NCI-H1694 (cell line): ENCODE data around the gene UPK3BL2.
"Not testable (repeated sequence)": the region's sequence is repeated elsewhere in the genome, so short reads cannot be mapped to it uniquely, and the experiment has no call there.

Experiments used
- DNase-seq: peaks from one replicate; lab custom pipeline; 2025; lab: John Stamatoyannopoulos, UW

The UPK3BL2 gene, protein sequence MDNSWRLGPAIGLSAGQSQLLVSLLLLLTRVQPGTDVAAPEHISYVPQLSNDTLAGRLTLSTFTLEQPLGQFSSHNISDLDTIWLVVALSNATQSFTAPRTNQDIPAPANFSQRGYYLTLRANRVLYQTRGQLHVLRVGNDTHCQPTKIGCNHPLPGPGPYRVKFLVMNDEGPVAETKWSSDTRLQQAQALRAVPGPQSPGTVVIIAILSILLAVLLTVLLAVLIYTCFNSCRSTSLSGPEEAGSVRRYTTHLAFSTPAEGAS

DNA sequence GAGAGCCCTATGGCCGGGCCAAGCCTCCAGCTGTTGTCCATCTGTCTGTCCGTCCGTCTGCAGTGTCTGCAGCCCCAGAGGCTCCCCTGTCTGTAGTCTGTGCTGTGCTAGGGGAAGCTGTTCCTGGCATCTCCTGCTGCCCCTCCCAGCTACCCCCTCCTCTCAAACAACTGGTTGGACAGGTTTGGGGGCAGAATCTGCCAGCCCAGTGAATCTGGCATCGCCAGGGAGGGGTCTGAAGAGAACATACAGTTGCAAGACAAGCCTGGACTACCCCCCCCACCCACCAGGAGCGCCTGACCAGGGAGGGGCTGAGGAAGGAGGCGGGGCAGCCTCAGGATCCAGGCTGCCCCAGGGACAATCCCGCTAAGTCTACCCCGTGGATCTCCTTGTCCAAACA is at the start of gene UPK3BL2:
UPK3BL2 (minus strand) TSS at position 101 of the 400 bp plus-strand sequence; CDS start at position 41, 60 bp downstream.
- not testable (repeated sequence) for DNase-seq

DNA sequence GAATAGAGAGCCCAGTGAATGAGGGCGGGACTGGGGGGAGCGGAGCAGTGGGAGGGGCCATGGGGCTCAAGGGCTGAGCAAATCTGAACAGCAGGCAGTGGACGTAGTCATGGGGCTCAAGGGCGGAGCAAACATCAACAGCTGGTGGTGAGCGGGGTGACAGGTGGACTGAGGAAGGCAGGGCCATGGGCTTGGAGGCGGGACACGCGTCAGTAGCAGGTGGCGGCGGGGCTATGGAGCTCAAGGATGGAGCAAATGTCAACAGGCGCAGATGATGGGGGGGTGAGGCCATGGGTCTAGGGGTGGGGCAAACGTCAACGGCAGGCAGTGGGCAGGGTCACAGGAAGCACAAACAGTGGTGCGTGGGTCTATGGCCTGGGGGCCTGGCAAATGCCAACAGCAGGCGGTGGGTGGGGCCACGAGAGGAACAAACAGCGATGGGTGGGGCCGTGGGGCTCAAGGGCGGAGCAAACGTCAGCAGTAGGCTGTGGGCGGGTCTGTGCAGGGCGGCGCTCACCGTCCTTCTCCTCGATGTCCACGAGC is 49.1 kb upstream of the UPK3BL2 start:
- not testable (repeated sequence) for DNase-seq

DNA sequence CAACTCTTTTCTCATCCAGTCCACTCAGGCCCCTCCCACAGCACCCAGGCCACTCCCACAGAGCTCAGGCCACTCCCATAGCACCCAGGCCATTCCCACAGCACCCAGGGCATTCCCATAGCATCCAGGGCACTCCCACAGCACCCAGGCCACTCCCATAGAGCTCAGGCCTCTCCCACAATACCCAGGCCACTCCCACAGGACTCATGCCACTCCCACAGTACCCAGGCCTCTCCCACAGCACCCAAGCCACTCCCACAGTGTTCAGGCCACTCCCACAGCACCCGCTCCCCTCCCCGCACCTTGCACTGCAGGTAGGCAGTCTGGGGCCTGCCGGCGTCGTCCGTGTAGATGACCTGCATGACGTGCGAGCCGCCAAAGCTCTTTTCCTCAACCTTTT is 46.4 kb upstream of the UPK3BL2 start:
- not testable (repeated sequence) for DNase-seq

DNA sequence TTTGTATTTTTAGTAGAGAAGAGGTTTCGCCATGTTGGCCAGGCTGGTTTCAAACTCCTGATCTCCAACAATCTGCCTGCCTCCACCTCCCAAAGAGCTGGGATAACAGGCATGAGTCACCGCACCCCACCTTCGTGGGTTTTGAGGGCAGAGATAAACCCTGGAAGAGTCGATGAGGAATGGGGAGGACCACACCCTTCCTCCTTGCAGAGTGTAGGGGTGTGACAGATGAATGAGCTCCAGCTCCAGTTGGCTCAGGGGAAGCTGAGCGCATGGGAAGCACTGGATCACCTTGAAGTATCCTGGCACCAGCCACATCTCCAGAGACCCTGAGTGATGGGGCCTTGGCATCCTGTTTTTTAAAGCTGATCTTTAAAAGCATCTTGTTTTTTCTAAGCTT is 40.0 kb upstream of the UPK3BL2 start:
- not testable (repeated sequence) for DNase-seq

DNA sequence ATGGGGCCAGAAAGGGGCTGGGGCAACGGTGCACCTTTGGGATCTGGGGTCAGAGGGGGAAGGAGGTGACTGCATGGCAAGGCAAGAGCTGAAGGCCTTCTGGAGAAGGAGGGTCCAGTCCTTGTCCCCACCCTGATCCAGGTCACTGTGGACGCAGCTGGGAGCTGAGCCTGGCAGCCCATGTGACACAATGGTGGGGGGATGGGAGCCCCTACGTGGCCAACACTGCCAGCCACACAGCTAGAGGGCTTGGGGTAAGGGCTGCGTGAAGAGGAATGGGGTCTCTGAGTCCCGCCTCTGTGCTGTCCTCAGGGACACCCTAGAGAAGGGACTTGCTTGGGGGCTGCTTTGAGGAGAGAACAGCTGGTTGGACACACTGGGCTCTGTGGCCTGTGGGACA is 38.2 kb upstream of the UPK3BL2 start:
- not testable (repeated sequence) for DNase-seq

DNA sequence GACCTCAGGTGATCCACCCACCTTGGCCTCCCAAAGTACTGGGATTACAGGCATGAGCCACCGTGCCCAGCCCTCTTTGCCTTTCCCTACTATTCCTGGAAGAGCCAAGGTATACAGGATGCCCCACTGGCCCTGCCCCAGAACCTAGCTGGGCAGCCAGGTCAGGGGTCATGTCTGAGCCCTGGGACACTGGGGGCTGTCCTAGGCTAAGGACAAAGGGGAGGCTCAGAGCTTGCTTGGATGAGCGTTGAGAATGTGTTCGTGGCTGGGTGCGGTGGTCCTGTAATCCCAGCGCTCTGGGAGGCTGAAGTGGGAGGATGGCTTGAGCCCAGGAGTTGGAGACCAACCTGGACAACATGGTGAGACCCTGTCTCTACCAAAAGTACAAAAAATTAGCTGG is 35.0 kb upstream of the UPK3BL2 start:
- not testable (repeated sequence) for DNase-seq

DNA sequence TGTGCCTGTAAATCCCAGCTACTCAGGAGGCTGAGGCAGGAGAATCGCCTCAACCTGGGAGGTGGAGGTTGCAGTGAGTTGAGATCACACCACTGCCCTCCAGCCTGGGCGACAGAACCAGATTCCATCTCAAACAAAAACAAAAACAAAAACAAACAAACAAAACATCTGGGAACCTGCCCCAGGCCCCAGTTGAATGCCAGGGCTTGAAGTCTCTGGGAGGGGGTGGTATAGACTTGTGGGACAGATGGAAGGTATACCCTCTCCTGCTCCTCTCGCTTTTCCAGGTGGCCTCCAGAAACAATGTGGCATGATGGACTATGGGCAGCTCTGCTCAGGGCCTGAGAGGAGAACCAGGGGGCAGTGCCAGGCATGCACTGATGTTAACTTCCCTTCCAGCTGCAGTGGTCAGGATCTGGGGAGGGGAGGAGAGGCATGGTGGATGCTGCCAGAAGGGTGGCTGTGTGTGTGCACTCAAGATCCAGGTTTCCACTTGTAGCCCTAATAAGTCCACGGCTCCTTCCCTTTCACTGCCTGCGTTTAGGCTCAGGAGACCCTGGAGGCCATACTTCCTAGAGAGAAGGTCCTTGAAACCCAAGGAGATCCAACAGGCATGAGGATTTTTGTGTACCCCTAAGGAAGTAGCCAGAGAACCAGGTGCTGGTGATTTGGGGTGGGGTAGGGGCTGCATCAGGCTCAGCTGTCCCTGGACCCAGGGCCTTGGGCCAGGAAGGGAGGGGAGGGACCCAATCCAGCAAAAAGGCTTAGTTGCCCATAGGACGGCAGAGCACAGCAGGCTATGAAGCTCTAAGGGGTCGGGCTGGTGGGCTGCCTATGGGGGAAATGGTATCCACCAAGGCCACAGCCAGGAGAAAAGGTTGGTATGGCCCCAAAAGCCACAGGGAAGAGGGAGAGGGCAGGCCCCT is 34.1 kb upstream of the UPK3BL2 start:
- DNase-seq = not testable (repeated sequence)

DNA sequence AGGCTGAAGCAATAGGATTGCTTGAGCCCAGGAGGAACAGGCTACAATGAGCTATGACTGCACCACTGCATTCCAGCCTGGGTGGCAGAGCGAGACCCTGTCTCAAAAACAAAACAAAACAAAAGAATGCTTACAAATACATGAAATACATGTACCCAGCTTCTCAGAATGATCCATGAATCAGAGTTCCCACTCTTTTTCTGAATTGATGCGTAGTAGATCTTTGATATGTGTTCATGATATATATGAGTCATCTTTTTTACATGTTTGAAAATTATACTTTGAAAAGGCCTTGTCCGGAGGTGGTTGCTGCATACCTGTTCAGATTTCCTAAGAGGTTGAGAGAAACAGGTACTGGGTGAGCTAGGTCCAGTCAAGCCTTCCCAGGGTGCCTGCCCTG is 32.9 kb upstream of the UPK3BL2 start:
- DNase-seq = not testable (repeated sequence)

DNA sequence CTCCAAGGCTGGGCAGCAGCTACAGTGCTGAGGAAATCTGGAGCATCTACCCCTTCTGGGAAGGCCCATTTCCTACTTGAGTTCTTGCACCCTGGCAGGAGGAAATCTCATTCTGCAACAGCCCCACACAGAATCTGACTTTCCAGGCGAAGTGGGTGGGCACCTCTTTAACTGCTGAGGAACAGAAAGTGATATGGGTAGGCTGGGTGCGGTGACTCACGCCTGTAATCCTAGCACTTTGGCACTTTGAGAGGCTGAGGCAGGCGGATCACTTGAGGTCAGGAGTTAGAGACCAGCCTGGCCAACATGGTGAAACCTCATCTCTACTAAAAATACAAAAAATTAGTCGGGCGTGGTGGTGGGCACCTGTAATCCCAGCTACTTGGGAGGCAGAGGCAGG is 31.1 kb upstream of the UPK3BL2 start:
- not testable (repeated sequence) for DNase-seq

DNA sequence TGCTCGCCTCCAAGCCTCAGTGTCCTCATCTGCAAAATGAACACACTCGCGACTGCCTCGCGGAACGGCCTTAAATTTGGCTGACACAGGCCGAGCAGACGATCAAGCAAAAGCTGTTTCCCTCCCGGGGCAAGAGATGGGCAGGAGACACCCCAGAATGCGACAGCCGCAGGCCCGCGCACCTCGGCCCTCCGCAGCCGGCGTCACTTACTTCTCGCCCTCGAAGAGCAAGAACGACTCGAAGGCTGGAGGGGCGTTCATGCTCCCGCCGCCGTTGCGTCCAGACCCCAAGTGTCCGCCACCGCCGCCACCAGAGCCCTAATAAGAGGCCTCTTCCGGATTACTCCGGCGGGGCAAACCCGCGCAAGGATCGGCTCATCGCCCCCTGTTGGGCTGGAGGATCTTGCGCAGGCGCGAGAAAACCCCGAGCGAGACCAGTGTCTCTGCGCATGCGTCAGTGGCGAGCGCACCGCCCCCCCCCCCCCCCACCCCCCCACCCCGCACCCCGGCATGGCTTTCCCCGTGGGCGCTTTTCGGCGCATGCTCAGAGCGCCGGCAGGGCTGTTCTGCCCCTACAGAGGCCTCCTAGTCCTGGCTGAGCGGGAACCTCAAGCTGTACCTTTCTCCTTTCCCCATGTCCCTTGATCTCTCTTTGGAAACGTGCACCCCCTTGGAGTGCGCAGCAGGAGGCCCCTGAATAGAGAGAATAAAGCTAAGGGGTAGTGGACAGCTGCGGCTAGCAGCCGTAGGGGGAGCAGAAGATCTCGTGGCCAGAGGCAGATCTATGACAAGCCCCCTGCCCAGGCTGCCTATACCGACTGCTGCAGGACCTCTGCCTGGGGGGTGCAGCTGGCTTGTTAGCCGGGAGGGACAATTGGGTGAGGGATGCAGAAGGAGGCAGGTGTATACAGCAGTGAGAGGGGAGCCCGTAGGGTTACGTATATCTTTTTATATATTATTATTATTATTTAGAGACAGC is 29.1 kb upstream of the UPK3BL2 start, which contains the start of gene POLR2J3:
POLR2J3 (minus strand) TSS at position 323 of the 979 bp plus-strand sequence; CDS start at position 261, 62 bp downstream.
- not testable (repeated sequence) for DNase-seq

DNA sequence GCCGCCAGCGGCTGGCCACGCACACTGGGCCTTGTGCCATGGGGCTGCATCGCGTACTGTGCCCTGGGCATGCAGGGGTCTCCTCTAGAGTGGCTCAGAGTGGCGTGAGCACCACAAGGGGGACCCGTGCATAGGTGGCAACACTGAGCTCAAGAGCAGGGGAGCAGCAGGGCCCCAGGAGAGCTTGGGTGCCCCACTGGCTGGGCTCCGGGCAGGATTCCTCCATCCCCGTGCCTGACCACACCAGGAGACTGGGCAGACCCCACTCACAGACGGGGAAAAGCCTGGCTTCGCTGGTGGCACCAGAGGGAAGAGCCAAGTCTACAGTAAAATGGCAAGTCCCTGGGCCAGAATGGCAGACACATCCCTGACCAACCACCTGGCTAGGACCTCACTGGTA is 25.1 kb upstream of the UPK3BL2 start:
- not testable (repeated sequence) for DNase-seq

DNA sequence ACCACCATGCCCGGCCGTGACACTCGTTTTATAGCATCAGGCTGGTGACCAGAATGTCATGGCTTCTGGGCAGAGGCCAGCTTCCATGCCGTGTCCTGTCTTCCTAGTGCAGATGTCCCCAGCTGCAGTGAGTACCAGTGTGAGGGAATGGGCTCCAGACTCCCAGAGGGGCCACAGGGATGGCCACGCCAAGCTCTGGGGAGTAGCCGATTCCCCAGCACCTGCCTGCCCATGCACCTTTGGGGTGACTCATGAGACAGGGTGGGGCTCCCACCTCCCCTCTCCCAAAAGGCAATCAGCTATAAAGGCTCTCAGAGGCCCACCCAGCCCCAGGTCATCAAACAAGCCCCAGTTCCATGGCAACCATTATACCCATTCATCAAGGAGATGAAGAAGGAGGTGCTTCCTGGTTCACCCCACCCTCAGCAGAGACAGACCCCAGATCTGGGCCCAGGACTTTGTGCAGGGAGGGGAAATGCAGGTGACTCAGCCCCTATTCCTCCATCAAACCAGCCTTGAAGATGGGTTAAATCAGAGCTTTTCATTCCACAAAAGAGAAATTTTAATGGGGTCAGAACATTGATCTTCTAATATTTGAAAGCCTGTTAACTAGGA is 7.4 kb upstream of the UPK3BL2 start, which contains the start of gene SPDYE2:
SPDYE2 (plus strand) TSS at position 419 of the 615 bp plus-strand sequence. CDS start 2,030 bp downstream, outside the sequence.
- not testable (repeated sequence) for DNase-seq

DNA sequence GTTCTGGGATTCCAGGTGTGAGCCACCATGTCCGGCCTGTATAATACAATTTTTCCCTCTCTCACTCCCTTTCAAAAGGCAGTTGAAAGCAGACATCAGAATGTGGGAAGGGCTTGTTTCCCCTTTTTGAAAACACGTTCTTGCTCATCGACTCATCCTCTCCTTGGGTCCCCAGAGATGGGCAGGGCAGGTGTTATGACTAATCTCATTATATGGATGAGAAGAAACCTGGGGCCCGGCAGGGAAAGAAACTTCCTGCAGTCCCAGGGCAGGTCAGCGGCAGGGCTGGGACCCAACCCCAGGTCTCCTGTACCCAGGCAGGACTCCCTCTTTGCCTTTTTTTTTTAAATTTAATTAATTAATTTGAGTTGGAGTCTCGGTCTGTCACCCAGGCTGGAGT is 2.9 kb upstream of the UPK3BL2 start:
- not testable (repeated sequence) for DNase-seq

DNA sequence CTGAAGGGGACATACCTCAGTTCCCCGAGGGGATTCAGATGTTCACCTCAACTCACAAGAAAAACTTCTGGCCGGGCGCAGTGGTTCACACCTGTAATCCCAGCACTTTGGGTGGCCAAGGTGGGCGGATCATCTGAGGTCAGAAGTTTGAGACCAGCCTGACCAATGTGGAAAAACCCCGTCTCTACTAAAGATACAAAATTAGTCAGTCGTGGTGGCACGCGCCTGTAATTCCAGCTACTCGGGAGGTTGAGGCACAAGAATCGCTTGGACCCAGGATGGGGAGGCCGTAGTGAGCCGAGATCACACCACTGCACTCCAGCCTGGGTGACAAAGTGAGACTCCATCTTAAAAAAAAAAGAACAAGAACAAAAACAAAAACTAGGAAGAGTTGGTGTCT is 1.8 kb upstream of the UPK3BL2 start:
- DNase-seq = not testable (repeated sequence)

DNA sequence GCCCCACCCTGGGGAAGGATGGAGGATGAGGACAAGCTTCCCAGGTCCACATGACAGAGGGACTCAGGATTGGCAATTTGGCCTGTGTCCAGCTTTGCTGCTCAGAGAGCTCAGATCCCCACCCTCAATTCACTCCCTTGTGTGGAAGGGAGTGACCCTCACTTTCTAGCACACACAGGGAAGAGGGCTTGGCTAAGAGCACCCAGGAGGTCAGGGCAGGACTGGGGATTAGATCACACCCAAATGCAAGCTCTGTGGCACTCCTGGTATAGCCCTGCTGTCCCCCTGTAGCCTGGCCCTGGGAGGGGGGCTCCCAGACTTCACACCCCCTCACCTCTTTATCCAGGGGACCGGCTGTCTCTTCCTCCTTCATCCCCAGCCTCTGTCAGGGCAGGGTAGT is 876 bp upstream of the UPK3BL2 start:
- DNase-seq = not testable (repeated sequence)

DNA sequence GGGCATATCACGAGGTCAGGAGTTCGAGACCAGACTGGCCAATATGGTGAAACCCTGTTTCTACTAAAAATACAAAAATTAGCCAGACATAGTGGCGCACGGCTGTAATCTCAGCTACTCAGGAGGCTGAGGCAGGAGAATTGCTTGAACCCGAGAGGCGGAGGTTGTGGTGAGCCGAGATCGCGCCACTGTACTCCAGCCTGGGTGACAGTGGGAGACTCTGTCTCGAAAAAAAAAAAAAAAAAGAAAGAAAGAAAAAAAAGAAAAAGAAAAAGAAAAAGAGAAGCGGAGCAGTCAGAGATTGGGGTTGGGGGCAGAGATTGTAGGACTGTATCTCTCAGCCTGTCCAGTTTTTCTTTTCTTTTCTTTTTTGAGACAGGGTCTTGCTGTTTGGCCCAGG is 725 bp downstream of the UPK3BL2 start:
- DNase-seq = not testable (repeated sequence)

DNA sequence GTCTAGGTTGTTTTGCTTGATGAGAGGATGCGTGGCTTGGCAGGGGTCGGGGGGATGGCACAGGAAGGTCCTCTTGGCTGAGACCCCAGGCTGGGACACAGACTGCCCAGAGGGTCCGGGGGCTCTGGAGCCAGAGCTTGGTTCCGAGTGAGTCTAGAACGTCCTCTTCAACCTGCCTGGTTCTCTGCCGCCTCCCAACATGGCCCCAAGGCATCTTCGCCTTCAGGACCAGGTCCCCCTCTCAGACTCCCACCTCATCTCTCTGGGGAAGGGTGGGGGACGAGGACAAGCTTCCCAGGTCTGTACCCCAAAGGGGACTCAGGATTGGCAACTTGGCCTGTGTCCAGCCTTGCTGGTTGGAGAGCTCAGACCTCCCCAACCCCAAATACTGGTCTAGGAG is 1.4 kb downstream of the UPK3BL2 start:
- not testable (repeated sequence) for DNase-seq

DNA sequence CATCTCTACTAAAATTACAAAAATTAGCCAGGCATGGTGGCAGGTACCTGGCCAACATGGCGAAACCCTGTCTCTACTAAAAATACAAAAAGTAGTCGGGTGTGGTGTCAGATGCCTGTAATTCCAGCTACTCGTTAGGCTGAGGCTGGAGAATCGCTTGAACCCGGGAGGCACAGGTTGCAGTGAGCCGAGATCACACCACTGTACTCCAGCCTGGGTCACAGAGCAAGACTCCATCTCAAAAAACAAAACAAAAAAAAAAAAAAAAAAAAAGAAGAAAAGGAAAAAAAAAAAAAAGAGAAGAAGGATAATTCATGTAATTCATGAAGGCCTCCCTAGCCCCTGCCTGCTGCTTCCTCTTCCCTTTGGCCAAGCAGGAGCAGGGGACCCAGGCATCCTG is 2.9 kb downstream of the UPK3BL2 start:
- not testable (repeated sequence) for DNase-seq

DNA sequence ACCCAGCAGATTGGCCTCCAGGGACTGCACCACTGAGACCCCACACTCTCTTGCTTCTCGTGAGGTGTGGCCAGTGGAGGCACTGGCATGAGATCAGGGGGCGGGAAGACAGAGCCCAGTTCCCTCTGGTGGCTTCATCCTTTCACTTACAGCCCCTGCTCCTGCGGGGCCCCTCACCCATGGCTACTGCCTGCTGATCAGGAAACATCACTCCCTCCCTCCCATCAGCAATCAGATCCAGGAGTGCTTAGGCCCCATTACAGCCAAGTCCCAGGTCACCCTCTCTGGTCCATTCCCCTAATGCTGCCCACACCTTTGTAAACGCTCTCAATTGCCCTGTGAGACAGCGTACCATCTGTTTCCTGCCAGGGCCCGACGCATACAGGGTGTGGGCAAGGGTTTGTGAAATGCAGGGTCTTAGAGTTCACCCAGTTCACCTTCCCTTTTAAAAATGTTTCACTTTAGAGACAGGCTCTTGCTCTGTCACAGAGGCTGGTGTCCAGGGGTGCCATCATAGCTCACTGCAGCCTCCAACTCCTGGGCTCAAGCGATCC is 8.4 kb downstream of the UPK3BL2 start:
- DNase-seq = not testable (repeated sequence)

DNA sequence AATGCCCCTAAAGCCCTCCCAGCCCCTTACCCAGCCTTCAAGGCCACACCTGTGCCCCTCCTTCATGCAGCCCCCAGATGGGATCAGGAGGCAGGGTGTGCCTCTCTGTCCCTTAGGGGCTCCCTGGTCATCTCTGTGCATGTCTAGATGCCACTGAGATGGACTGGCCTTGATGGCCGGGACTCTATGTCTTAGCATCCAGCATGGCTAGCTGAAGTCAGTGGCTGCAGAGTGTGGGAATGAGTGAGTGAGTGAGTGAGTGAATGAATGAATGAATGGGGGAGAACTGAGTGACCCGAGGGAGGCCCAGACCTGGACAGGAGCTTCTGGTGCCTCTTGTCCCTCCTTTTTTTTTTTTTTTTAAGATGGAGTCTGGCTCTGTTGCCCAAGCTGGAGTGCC is 11.4 kb downstream of the UPK3BL2 start:
- DNase-seq = not testable (repeated sequence)
